BLaER1 treated with 17β-estradiol and CSF1 and Interleukin-3, amounts not matched to agents 10 nM and 100 nM (cell line): ENCODE measurements around the gene CTDSP2.

Source experiments
- H3K27ac ChIP-seq, 11 experiments: shearing (Covaris generic); formaldehyde crosslinking; 2 replicates each; pipeline ENCODE4 v1.8.1; 2022
- H3K27me3 ChIP-seq, 11 experiments: shearing (Covaris generic); formaldehyde crosslinking; 2 replicates each; pipeline ENCODE4 v1.8.1; 2022
- H3K36me3 ChIP-seq, 11 experiments: shearing (Covaris generic); formaldehyde crosslinking; 2 replicates each; pipeline ENCODE4 v1.8.1; 2022
- H3K4me1 ChIP-seq, 10 experiments: shearing (Covaris generic); formaldehyde crosslinking; 2 replicates each; pipeline ENCODE4 v1.8.1; 2022
- H3K4me2 ChIP-seq, 11 experiments: shearing (Covaris generic); formaldehyde crosslinking; 2 replicates each; pipeline ENCODE4 v1.8.1; 2022
- H3K4me3 ChIP-seq, 10 experiments: shearing (Covaris generic); formaldehyde crosslinking; 2 replicates each; pipeline ENCODE4 v1.8.1; 2022
- H3K9ac ChIP-seq, 11 experiments: shearing (Covaris generic); formaldehyde crosslinking; 2 replicates each; pipeline ENCODE4 v1.8.1; 2022
- H3K9me3 ChIP-seq, 11 experiments: shearing (Covaris generic); formaldehyde crosslinking; replicated peaks in 1 of 11; 2 replicates each; pipeline ENCODE4 v1.8.1; 2022
- H4K20me1 ChIP-seq, 11 experiments: shearing (Covaris generic); formaldehyde crosslinking; 2 replicates each; pipeline ENCODE4 v1.8.1; 2022
- Cebpa-rat ChIP-seq, 11 experiments: shearing (Covaris generic); IDR thresholded peaks; 2 replicates each; pipeline ENCODE4 v1.8.1; 2022

The CTDSP2 gene

DNA sequence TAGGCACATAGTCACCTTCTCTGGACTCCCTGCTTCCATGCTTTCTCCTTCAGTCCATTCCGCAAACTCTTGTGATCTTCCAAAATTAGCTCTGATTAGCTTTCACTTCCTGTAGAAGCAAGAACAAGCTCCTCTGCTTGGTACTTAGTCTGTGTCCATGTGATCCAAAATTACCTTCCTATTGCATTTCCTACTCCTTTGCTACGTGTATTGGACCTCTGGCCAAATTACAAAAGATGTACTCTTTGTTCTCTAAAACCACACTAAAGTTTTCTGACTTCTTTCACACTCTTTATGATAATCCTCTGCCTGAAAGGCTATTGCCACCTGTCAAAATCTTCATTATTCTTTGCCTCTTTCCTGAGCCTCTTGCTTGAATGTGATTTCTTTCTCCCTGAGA is 64.7 kb downstream of the CTDSP2 start:
- Histone ChIP-seq H3K4me2 (peak overlapping the region; percentile 67 to 96 (median 84)), H3K4me3 (peak overlapping the region in 9 of 10 experiments; percentile 7 to 98 (median 89); a peak in 14 of 20 replicates), H3K36me3 (peaks cover 19 to 53% (median 37%) of the 10 kb centered on the region in 11 experiments)

DNA sequence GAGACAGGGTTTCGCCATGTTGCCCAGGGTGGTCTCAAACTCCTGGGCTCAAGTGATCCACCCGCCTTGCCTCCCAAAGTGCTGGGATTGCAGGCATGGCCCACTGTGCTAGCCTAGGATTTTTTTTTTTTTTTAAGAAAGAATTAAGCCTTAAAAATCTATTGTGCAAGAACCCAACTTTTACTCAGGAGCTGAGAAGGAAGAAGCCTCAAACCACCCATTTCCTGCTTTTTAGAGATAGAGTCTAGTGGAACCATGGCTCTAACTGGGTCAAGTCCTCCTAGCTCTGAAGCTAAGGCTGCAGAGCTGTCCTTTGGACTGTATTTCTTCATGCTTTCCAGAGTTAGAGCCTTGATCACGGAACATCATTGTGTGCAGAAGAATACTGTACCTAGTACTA is 65.3 kb downstream of the CTDSP2 start:
- peak overlapping the region in 10 of 11 experiments; percentile 10 to 92 (median 46); a peak in 16 of 22 replicates for H3K9ac ChIP-seq
- H3K4me3 ChIP-seq = peak overlapping the region in 9 of 10 experiments; percentile 7 to 98 (median 89); a peak in 14 of 20 replicates
- H3K36me3 ChIP-seq = peaks cover 13 to 48% (median 31%) of the 10 kb centered on the region in 11 experiments
- peaks cover 33 to 58% (median 38%) of the 10 kb centered on the region in 10 experiments for H3K4me1 ChIP-seq
- no peaks in the 10 kb centered on the region for H3K27me3 ChIP-seq
- H3K9me3 ChIP-seq = no peaks in the 10 kb centered on the region
- H3K4me2 ChIP-seq = peak overlapping the region; percentile 67 to 96 (median 84)
- peak in 9 of 11 experiments; percentile 19 to 75 (median 61); a peak in 14 of 22 replicates for TF ChIP-seq Cebpa-rat (IDR thresholded peaks at IDR 0.05)
- H3K27ac ChIP-seq = peak overlapping the region; percentile 30 to 87 (median 75); a peak in 20 of 22 replicates
- H4K20me1 ChIP-seq = peaks cover 0 to 7% (median 0%) of the 10 kb centered on the region in 11 experiments; a peak in 3 of 22 replicates

More for the DNA sequence above, 64.7 kb downstream of the CTDSP2 start:
- Histone ChIP-seq H3K27me3 (no peaks in the 10 kb centered on the region), H3K9me3 (no peaks in the 10 kb centered on the region), H3K9ac (peak overlapping the region in 9 of 11 experiments; percentile 10 to 92 (median 52); a peak in 15 of 22 replicates), H3K4me1 (peaks cover 33 to 57% (median 38%) of the 10 kb centered on the region in 10 experiments), H3K27ac (peak overlapping the region; percentile 30 to 87 (median 75); a peak in 20 of 22 replicates), H4K20me1 (peaks cover 0 to 12% (median 0%) of the 10 kb centered on the region in 11 experiments; a peak in 4 of 22 replicates)
- no peak for TF ChIP-seq Cebpa-rat (IDR thresholded peaks at IDR 0.05)

DNA sequence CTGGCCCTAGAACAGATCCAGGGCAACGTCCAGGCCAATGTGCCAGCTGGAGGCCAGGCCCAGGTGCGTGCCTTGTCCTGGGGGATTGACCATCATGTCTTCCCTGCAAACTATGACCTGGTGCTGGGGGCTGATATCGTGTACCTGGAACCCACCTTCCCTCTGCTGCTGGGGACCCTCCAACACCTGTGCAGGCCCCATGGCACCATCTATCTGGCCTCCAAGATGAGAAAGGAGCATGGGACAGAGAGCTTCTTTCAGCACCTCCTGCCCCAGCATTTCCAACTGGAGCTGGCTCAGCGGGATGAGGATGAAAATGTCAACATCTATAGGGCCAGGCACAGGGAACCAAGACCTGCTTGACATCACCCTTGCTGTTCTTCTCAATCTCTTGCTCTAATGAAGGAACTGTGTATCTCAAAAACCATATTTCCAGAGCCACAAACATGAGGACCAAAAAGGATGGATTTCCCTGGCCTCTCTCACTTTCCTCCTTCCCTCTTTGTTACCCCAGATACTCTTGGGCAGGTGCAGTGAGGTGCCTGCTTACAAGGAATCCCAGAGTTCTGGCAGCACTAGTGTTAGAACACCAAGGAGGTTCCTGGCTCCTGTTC is 66.1 kb downstream of the CTDSP2 start:
- Histone ChIP-seq H3K9ac (peak overlapping the region in 8 of 11 experiments; percentile 35 to 92 (median 54); a peak in 12 of 22 replicates), H3K4me3 (peak overlapping the region in 3 of 10 experiments; percentile 13 to 89 (median 44); a peak in 3 of 20 replicates), H3K4me2 (peak overlapping the region; percentile 67 to 96 (median 84)), H3K36me3 (peaks cover 5 to 39% (median 22%) of the 10 kb centered on the region in 11 experiments), H3K9me3 (no peaks in the 10 kb centered on the region), H3K27me3 (no peaks in the 10 kb centered on the region), H4K20me1 (peaks cover 0 to 7% (median 0%) of the 10 kb centered on the region in 11 experiments; a peak in 3 of 22 replicates), H3K27ac (peak overlapping the region; percentile 30 to 87 (median 75); a peak in 20 of 22 replicates), H3K4me1 (peaks cover 33 to 67% (median 41%) of the 10 kb centered on the region in 10 experiments)
- TF ChIP-seq Cebpa-rat (IDR thresholded peaks at IDR 0.05) = no peak

DNA sequence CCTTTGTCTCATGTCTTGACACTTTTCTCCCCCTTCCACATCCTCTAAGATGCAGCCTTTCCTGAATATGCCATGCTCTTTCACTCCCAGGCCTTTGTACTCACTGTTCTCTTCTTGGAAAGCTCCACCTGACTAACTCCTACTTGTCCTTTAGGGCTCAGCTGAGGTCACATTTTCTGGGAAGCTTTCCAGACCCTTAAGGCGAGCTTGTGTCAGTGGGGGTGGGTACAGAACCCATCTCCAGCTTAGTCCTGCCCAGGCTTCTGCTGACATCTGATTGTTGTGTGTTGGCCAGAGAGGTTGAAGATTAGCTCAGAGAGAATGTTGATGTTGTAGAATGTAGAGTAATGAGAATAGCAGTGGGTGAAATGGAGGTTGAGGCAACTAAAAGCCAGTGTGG is 66.8 kb downstream of the CTDSP2 start:
- peaks cover 0 to 38% (median 16%) of the 10 kb centered on the region in 11 experiments; a peak in 17 of 22 replicates for H3K36me3 ChIP-seq
- H3K4me1 ChIP-seq = peaks cover 33 to 74% (median 43%) of the 10 kb centered on the region in 10 experiments
- H3K4me3 ChIP-seq = no peak overlapping the region
- no peaks in the 10 kb centered on the region for H3K9me3 ChIP-seq
- TF ChIP-seq Cebpa-rat (IDR thresholded peaks at IDR 0.05) = no peak
- no peak overlapping the region for H3K9ac ChIP-seq
- no peaks in the 10 kb centered on the region for H3K27me3 ChIP-seq
- peak overlapping the region in 7 of 11 experiments; percentile 67 to 96 (median 84); a peak in 11 of 22 replicates for H3K4me2 ChIP-seq
- peaks cover 0 to 7% (median 0%) of the 10 kb centered on the region in 11 experiments; a peak in 3 of 22 replicates for H4K20me1 ChIP-seq
- H3K27ac ChIP-seq = peak overlapping the region in 5 of 11 experiments; percentile 79 to 87 (median 83); a peak in 6 of 22 replicates

DNA sequence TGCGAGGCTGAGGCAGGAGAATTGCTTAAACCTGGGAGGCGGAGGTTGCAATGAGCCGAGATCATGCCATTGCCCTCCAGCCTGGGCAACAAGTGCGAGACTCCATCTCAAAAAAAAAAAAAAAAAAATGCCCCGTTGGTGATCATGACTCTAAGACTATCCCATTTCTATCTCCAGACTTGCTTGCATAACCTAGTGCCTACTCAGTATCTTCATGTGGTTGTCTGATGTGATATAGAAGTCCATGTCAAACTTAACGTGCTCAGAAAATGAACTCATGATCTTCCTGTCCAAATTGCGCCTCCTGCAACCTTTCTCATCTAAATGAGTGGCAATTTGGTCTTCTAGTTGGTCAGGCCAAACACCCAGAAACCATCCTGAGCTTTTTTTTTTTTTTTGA is 68.6 kb downstream of the CTDSP2 start:
- Histone ChIP-seq H4K20me1 (no peaks in the 10 kb centered on the region; a peak in 2 of 22 replicates), H3K4me2 (no peak overlapping the region), H3K4me3 (no peak overlapping the region), H3K9me3 (no peaks in the 10 kb centered on the region), H3K27me3 (no peaks in the 10 kb centered on the region), H3K27ac (no peak overlapping the region), H3K4me1 (peaks cover 30 to 78% (median 42%) of the 10 kb centered on the region in 10 experiments), H3K36me3 (peaks cover 0 to 30% (median 7%) of the 10 kb centered on the region in 11 experiments; a peak in 9 of 22 replicates), H3K9ac (no peak overlapping the region)
- no peak for TF ChIP-seq Cebpa-rat (IDR thresholded peaks at IDR 0.05)

DNA sequence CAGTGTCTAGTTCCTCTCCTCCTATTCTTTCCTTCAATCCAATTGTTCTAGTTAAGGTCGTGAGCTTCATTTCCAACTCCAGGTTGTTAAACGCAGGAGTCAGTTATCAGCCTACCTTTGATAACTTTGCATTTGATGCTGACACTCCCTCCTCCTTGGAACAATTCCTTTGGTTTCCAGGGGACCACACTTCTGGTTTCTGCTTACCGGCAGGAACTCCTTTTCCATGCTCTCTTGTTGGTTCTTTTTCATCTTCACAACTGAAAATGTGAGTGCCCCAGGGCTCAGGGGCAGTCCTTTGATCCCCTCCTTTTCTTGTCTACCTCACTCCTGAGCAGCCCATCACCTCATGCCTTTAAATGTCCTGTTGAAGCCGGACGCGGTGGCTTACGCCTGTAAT is 69.2 kb downstream of the CTDSP2 start:
- H3K27me3 ChIP-seq = no peaks in the 10 kb centered on the region
- H3K27ac ChIP-seq = no peak overlapping the region
- no peak overlapping the region for H3K4me3 ChIP-seq
- H4K20me1 ChIP-seq = no peaks in the 10 kb centered on the region
- H3K9ac ChIP-seq = no peak overlapping the region
- H3K36me3 ChIP-seq = peaks cover 0 to 30% (median 7%) of the 10 kb centered on the region in 11 experiments; a peak in 9 of 22 replicates
- H3K4me1 ChIP-seq = peaks cover 34 to 82% (median 46%) of the 10 kb centered on the region in 10 experiments
- no peaks in the 10 kb centered on the region for H3K9me3 ChIP-seq
- H3K4me2 ChIP-seq = no peak overlapping the region
- TF ChIP-seq Cebpa-rat (IDR thresholded peaks at IDR 0.05) = no peak

DNA sequence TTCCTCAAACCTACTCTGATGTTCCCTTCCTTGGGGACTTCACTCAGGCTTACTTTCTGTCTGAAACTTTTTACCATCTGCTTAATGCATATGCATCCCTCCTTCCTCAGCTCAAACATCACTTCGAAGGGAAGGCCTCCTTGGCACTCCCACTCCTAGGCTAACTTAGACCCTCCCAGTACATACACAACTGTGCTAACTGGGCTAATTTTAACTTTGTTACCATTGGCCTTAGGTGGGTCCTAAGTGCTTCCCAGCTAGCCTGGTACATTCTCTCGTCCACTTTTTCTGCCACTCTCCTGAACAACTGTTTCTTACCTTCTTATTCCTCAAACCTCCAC is 70.3 kb downstream of the CTDSP2 start:
- Histone ChIP-seq H3K36me3 (peaks cover 0 to 30% (median 7%) of the 10 kb centered on the region in 11 experiments; a peak in 9 of 22 replicates), H3K9me3 (no peaks in the 10 kb centered on the region), H3K4me3 (no peak overlapping the region), H3K9ac (no peak overlapping the region), H3K4me2 (peak overlapping the region in 3 of 11 experiments; percentile 47 to 64 (median 58); a peak in 5 of 22 replicates), H3K4me1 (peaks cover 25 to 73% (median 38%) of the 10 kb centered on the region in 10 experiments), H3K27ac (peak overlapping the region in 2 of 11 experiments; percentile 8 to 17; a peak in 1 of 22 replicates), H4K20me1 (peaks cover 0 to 2% (median 0%) of the 10 kb centered on the region in 11 experiments; a peak in 1 of 22 replicates), H3K27me3 (no peaks in the 10 kb centered on the region)
- TF ChIP-seq Cebpa-rat (IDR thresholded peaks at IDR 0.05) = no peak

DNA sequence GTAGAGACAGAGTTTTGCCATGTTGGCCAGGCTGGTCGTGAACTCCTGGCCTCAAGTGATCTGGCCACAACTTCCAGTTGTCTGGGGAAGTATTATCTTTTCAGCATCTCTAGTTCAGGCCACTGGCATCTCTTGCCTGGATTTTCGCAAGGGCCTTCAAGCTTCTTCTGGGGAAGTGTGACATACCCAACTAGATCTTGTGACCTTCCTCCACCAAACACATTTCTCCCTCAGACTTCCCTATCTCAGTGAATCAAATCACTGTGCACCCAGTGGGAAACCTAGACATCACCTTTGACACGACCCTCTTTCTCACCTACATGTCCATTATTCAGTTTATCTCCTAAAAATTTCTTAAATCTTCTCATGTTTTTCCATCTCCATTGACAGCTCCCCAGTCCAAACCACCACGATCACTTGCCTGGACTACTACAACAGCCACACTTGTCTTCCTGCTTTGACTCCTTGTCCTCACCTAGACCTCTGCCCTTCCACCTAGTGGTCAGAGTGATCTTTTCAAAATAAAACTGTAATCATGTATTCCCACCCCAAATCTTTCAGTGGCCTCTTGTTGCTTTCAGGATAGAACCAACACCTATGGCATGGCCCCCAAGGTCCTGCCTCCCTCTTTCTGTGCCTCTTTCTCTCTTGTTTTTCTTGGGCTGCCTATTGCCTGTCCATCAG is 70.8 kb downstream of the CTDSP2 start:
- Histone ChIP-seq H3K4me3 (no peak overlapping the region), H3K4me2 (peak overlapping the region in 5 of 11 experiments; percentile 13 to 64 (median 47); a peak in 8 of 22 replicates), H3K9me3 (no peaks in the 10 kb centered on the region), H3K36me3 (peaks cover 0 to 34% (median 9%) of the 10 kb centered on the region in 11 experiments; a peak in 17 of 22 replicates), H4K20me1 (peaks cover 0 to 6% (median 0%) of the 10 kb centered on the region in 11 experiments; a peak in 2 of 22 replicates), H3K9ac (no peak overlapping the region), H3K27ac (peak overlapping the region in 2 of 11 experiments; percentile 8 to 17; a peak in 1 of 22 replicates), H3K27me3 (no peaks in the 10 kb centered on the region), H3K4me1 (peaks cover 25 to 73% (median 38%) of the 10 kb centered on the region in 10 experiments)
- no peak for TF ChIP-seq Cebpa-rat (IDR thresholded peaks at IDR 0.05)
